Common myeloid progenitor, CD34-positive (primary cell): ENCODE measurements around the gene GPR37L1.

Experiments used
- CTCF ChIA-PET: fragments of 350-600 bp; sonication (Branson Sonifier 250); formaldehyde crosslinking; loops from one replicate; lab custom pipeline; 2021; ENCODE audit warnings: antibody characterized with exemption; lab: Charles Lee
- POLR2A ChIA-PET: fragments of 350-600 bp; sonication (Branson Sonifier 250); formaldehyde crosslinking; loops from one replicate; lab custom pipeline; 2021; ENCODE audit warnings: antibody characterized with exemption; lab: Charles Lee
- DNase-seq, 3 donors: peaks; one replicate each; pipeline versions ENCODE4 v3.0.0 to v3.0.0-alpha.2; 2013
- H3K27ac ChIP-seq, 2 experiments: 1 replicate in 1 of 2; 2 replicates in 1 of 2; pipeline ENCODE4 v1.7.0; 2013; ENCODE audit warnings: inconsistent platforms in 2 of 2, low read length in 2 of 2, mild to moderate bottlenecking in 2 of 2, low read depth in 1 of 2, moderate library complexity in 1 of 2; ENCODE audit not compliant: severe bottlenecking in 2 of 2, insufficient read depth in 1 of 2, poor library complexity in 1 of 2
- H3K27me3 ChIP-seq, 5 experiments: replicated peaks in 2 of 5; 1 replicate in 3 of 5; 2 replicates in 2 of 5; pipeline versions ENCODE4 v1.6.1 to v1.7.0; 2013; ENCODE audit warnings: low read length in 4 of 5, mild to moderate bottlenecking in 2 of 5, moderate library complexity in 2 of 5, inconsistent platforms in 1 of 5; ENCODE audit not compliant: insufficient read depth in 5 of 5, control insufficient read depth in 4 of 5
- H3K36me3 ChIP-seq, 4 experiments: 1 replicate in 2 of 4; 2 replicates in 2 of 4; pipeline versions ENCODE4 v1.6.1 to v1.7.0; 2013; ENCODE audit warnings: low read length in 3 of 4, control low read depth in 1 of 4, mild to moderate bottlenecking in 1 of 4; ENCODE audit not compliant: control insufficient read depth in 4 of 4, insufficient read depth in 4 of 4
- H3K4me1 ChIP-seq, 4 experiments: 1 replicate in 3 of 4; 2 replicates in 1 of 4; pipeline versions ENCODE4 v1.6.1 to v1.7.1; 2013; ENCODE audit warnings: low read length in 3 of 4, mild to moderate bottlenecking in 3 of 4, control low read depth in 1 of 4, inconsistent platforms in 1 of 4, moderate library complexity in 1 of 4; ENCODE audit not compliant: control insufficient read depth in 4 of 4, insufficient read depth in 4 of 4; ENCODE audit errors: control extremely low read depth in 1 of 4
- H3K4me3 ChIP-seq, 7 experiments: 1 replicate in 4 of 7; 2 replicates in 3 of 7; pipeline versions ENCODE4 v1.5.1 to v1.7.0; 2013; ENCODE audit warnings: mild to moderate bottlenecking in 7 of 7, low read length in 6 of 7, moderate library complexity in 6 of 7, inconsistent platforms in 2 of 7, low read depth in 2 of 7, control low read depth in 1 of 7; ENCODE audit not compliant: insufficient read depth in 4 of 7, control insufficient read depth in 1 of 7; ENCODE audit errors: extremely low read depth in 1 of 7
- H3K9me3 ChIP-seq, 5 experiments: 1 replicate in 4 of 5; 2 replicates in 1 of 5; pipeline versions ENCODE4 v1.6.1 to v1.7.1; 2013; ENCODE audit warnings: low read length in 4 of 5, mild to moderate bottlenecking in 2 of 5, inconsistent platforms in 1 of 5, low read depth in 1 of 5, moderate library complexity in 1 of 5; ENCODE audit not compliant: control insufficient read depth in 4 of 5, insufficient read depth in 2 of 5; ENCODE audit errors: control extremely low read depth in 1 of 5
- WGBS: methylation state at CpG from one replicate; pipeline ENCODE4 v1.1.5; 2013; ENCODE audit not compliant: insufficient coverage; 5-methylcytosine and 5-hydroxymethylcytosine counted together

The GPR37L1 gene

GRCh38 chr1:202148391-202148790, 25.7 kb downstream of the GPR37L1 start:
- Histone ChIP-seq H3K4me1 (peaks cover 1 to 40% (median 11%) of the 10 kb centered on the region in 4 experiments), H3K27me3 (no peaks in the 10 kb centered on the region), H3K4me3 (no peak overlapping the region), H3K36me3 (peaks cover 15 to 66% (median 55%) of the 10 kb centered on the region in 4 experiments), H3K27ac (no peak overlapping the region), H3K9me3 (no peaks in the 10 kb centered on the region)
- 80% methylated on average over 2 of the region's 4 CpGs for WGBS
- CTCF ChIA-PET: interaction anchor here (1.2 to 2.1 kb wide), 2 partner anchors 12 to 13 kb away, joined by 5 to 6 read pairs; partner anchors contain the start of gene PTPN7
- POLR2A ChIA-PET: no interaction called here
- no peak for DNase-seq

DNA sequence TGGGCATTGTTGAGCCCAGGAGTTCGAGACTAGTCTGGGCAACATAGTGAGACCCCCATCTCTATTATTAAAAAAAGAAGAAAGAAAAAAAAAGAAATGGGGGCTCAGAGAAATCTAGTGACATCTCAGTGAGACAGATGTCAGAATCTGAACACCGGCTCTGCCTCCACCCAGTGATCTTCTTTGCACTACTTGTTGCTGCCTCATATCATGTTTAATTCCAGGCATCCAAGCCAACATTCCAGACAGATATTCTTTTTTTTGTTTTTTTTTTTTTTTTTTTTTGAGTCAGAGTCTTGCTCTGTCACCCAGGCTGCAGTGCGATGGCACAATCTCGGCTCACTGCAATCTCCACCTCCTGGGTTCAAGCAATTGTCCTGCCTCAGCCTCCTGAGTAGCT, 26.8 kb downstream of the GPR37L1 start:
- no peaks in the 10 kb centered on the region for H3K9me3 ChIP-seq
- POLR2A ChIA-PET: no interaction called here
- no peak overlapping the region for H3K4me3 ChIP-seq
- peaks cover 1 to 35% (median 9%) of the 10 kb centered on the region in 4 experiments for H3K4me1 ChIP-seq
- no peak overlapping the region for H3K27ac ChIP-seq
- CTCF ChIA-PET: interaction anchor here (0.5 to 2.1 kb wide), 2 partner anchors 11 to 1415 kb away, joined by 3 to 6 read pairs; partner anchors contain the start of gene PTPN7
- no peak for DNase-seq
- H3K36me3 ChIP-seq: peaks cover 20 to 78% (median 63%) of the 10 kb centered on the region in 4 experiments
- 87% methylated on average over 3 of the region's 4 CpGs for WGBS
- no peaks in the 10 kb centered on the region for H3K27me3 ChIP-seq

DNA sequence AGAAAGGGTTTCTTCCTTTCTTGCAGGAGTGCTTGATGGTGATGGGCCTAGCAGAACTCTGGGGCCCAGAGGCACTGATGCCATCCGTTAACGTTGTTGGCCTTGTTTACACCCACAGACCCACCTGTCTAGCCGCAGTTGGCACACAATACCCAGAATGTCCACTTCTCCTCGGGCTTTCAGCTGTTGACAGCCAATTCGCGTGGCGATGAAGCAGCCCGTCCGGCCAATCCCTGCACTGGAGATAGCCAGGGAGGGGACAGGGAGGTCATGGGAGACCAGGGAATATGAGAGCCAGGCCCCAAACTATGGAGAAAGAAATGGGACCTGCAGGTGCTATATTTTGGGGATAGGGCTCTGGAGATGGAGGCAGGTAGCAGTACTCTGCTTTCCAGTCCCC, 27.5 kb downstream of the GPR37L1 start:
- 92% methylated on average over 6 of the region's 9 CpGs for WGBS
- H3K4me1 ChIP-seq: peaks cover 1 to 30% (median 9%) of the 10 kb centered on the region in 4 experiments
- POLR2A ChIA-PET: no interaction called here
- peaks cover 20 to 84% (median 70%) of the 10 kb centered on the region in 4 experiments for H3K36me3 ChIP-seq
- CTCF ChIA-PET: interaction anchor here (0.5 to 1.2 kb wide), 2 partner anchors 12 to 1415 kb away, joined by 3 read pairs; no protein-coding TSS in a partner anchor
- H3K27me3 ChIP-seq: no peaks in the 10 kb centered on the region
- H3K4me3 ChIP-seq: no peak overlapping the region
- H3K27ac ChIP-seq: no peak overlapping the region
- no peak for DNase-seq
- no peaks in the 10 kb centered on the region for H3K9me3 ChIP-seq

- Histone ChIP-seq H3K36me3 (peaks cover 24 to 88% (median 72%) of the 10 kb centered on the region in 4 experiments), H3K27me3 (no peaks in the 10 kb centered on the region), H3K4me3 (no peak overlapping the region), H3K27ac (peak overlapping the region in 1 of 2 experiments; percentile 0), H3K4me1 (peaks cover 0 to 26% (median 9%) of the 10 kb centered on the region in 4 experiments), H3K9me3 (no peaks in the 10 kb centered on the region)
- POLR2A ChIA-PET: no interaction called here
- DNase-seq: no peak
- WGBS: 71% methylated on average over 8 of the region's 8 CpGs
- CTCF ChIA-PET: interaction anchor here (1.2 to 2.0 kb wide), 2 partner anchors 10 to 12 kb away, joined by 3 to 5 read pairs; partner anchors contain the start of gene PTPN7
Measured at GRCh38 chr1:202150602-202151001, 27.9 kb downstream of the GPR37L1 start.

DNA sequence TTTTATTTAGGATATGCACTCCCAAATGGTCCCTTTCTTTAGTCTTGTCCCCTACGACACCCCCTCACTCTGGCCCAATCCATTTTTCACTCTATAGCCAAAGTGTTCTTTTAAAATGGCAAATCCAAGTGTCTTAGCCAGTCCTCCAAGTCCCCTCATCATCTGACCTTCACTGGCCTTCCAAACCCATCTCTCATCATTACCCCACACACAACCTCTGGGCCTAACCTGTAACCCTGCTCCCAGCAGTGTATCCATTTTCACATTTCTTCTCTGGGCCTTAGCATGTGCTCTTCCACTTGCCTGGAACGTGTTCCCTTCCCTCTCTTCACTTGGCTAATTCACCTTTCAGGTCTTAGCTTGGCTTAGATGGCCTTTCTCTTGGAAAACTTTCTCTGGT, 28.3 kb downstream of the GPR37L1 start:
- H3K4me3 ChIP-seq: no peak overlapping the region
- POLR2A ChIA-PET: no interaction called here
- no peak for DNase-seq
- H3K36me3 ChIP-seq: peaks cover 25 to 92% (median 75%) of the 10 kb centered on the region in 4 experiments
- H3K9me3 ChIP-seq: no peaks in the 10 kb centered on the region
- CTCF ChIA-PET: interaction anchor here (1.2 to 2.0 kb wide), 2 partner anchors 9 to 11 kb away, joined by 3 to 5 read pairs; partner anchors contain the start of gene PTPN7
- H3K4me1 ChIP-seq: peaks cover 0 to 21% (median 11%) of the 10 kb centered on the region in 4 experiments
- 92% methylated on average over 2 of the region's 2 CpGs for WGBS
- no peaks in the 10 kb centered on the region for H3K27me3 ChIP-seq
- peak overlapping the region in 1 of 2 experiments; percentile 0 for H3K27ac ChIP-seq

GRCh38 chr1:202152399-202152798, 29.7 kb downstream of the GPR37L1 start:
- no peaks in the 10 kb centered on the region for H3K9me3 ChIP-seq
- DNase-seq: no peak
- no peak overlapping the region for H3K4me3 ChIP-seq
- peak overlapping the region in 1 of 2 experiments; percentile 51 for H3K27ac ChIP-seq
- H3K4me1 ChIP-seq: peaks cover 0 to 30% (median 21%) of the 10 kb centered on the region in 4 experiments
- ChIA-PET CTCF (interaction anchor here (1.2 to 3.4 kb wide), 4 partner anchors 8 to 17 kb away, joined by 3 to 11 read pairs (median 4); partner anchors contain the start of gene PTPN7), POLR2A (no interaction called here)
- no peaks in the 10 kb centered on the region for H3K27me3 ChIP-seq
- 95% methylated on average over 10 of the region's 10 CpGs for WGBS
- peaks cover 33 to 95% (median 80%) of the 10 kb centered on the region in 4 experiments for H3K36me3 ChIP-seq

- WGBS: 97% methylated on average over 3 of the region's 4 CpGs
- H3K9me3 ChIP-seq: no peaks in the 10 kb centered on the region
- ChIA-PET CTCF (interaction anchor here (1.2 to 3.7 kb wide), 7 partner anchors 8 to 161 kb away, joined by 3 to 20 read pairs (median 11); partner anchors contain the start of gene ARL8A), POLR2A (no interaction called here)
- DNase-seq: no peak
- peaks cover 0 to 39% (median 30%) of the 10 kb centered on the region in 4 experiments for H3K4me1 ChIP-seq
- no peaks in the 10 kb centered on the region for H3K27me3 ChIP-seq
- no peak overlapping the region for H3K27ac ChIP-seq
- peaks cover 28 to 95% (median 78%) of the 10 kb centered on the region in 4 experiments for H3K36me3 ChIP-seq
- no peak overlapping the region for H3K4me3 ChIP-seq
Measured at GRCh38 chr1:202153284-202153683, 30.6 kb downstream of the GPR37L1 start.
